ENCODE results near the gene NNT. TPM values are rescaled to one million over a fixed set of nuclear protein-coding genes. Genes with fewer than 3 reads are reported as not detected.
A peak's percentile ranks its signal among the peaks of the same experiment; 100 is the strongest.

NNT gene
- total and polyA plus RNA-seq, 9 of the 15 experiments (the other 6 are each of a cell fraction or from before 2014, with no cell fraction given) = 21.9 to 68.6 (median 42.2) TPM

GRCh38 chr5:43631182-43631910 is 28.4 kb downstream of the NNT start (continued):
- no peak for TF ChIP-seq ZNF232 (CRISPR knock-in tag; IDR thresholded peaks at IDR 0.05)
- no peak for TF ChIP-seq NR2F6 (CRISPR knock-in tag; IDR thresholded peaks at IDR 0.05)
- TF ChIP-seq POLR3G (IDR thresholded peaks at IDR 0.05; ENCODE audit: extremely low read depth, insufficient read length, insufficient replicate concordance) = no peak
- no peak for TF ChIP-seq KLF6 (CRISPR knock-in tag; IDR thresholded peaks at IDR 0.05; ENCODE audit: borderline replicate concordance)
- TF ChIP-seq MNT (conservative IDR thresholded peaks at IDR 0.05) = peak in 1 of 2 experiments; percentile 55; a peak in 1 of 4 replicates
- TF ChIP-seq TSHZ1 (CRISPR knock-in tag; IDR thresholded peaks at IDR 0.05) = no peak
- TF ChIP-seq SIRT6 (IDR thresholded peaks at IDR 0.05; ENCODE audit: low read depth, low read length) = no peak
- no peak for TF ChIP-seq SMARCA5 (IDR thresholded peaks at IDR 0.05)
- TF ChIP-seq SMC3 (conservative IDR thresholded peaks at IDR 0.05; ENCODE audit: insufficient read depth, low read depth, low read length) = no peak; the same call in 1 of the 2 replicates
- no peak for TF ChIP-seq TEAD2 (tag; IDR thresholded peaks at IDR 0.05)
- TF ChIP-seq RBM15 (IDR thresholded peaks at IDR 0.05; ENCODE audit: insufficient read depth, low read length) = no peak
- no peak for TF ChIP-seq SREBF2 (CRISPR knock-in tag; IDR thresholded peaks at IDR 0.05)
- no peak for TF ChIP-seq RBFOX2 (IDR thresholded peaks at IDR 0.05; ENCODE audit: low read depth, low read length)
- TF ChIP-seq EP400 (IDR thresholded peaks at IDR 0.05) = no peak
- no peak for TF ChIP-seq BCLAF1 (IDR thresholded peaks at IDR 0.05; ENCODE audit: borderline replicate concordance in 1 of 2, control insufficient read depth in 1 of 2, low read depth in 2 of 2, low read length in 1 of 2)
- no peak for TF ChIP-seq SMAD3 (CRISPR knock-in tag; conservative IDR thresholded peaks at IDR 0.05)
- peak; percentile 75 to 90 (median 89) for TF ChIP-seq CTCF (IDR thresholded peaks at IDR 0.05 in 2 of 3, conservative IDR thresholded peaks at IDR 0.05 in 1 of 3; ENCODE audit: insufficient read depth in 2 of 3, low read depth in 1 of 3, low read length in 3 of 3)

Data from K562 (cell line).